ENCODE data around the gene ANKRD2. TPM values are rescaled to one million over a fixed set of nuclear protein-coding genes. Genes with fewer than 3 reads are reported as not detected.
A peak's percentile ranks its signal among the peaks of the same experiment; 100 is the strongest.

The ANKRD2 gene
- total and polyA plus RNA-seq, 2 donors = 0.23 to 0.69 TPM

DNA sequence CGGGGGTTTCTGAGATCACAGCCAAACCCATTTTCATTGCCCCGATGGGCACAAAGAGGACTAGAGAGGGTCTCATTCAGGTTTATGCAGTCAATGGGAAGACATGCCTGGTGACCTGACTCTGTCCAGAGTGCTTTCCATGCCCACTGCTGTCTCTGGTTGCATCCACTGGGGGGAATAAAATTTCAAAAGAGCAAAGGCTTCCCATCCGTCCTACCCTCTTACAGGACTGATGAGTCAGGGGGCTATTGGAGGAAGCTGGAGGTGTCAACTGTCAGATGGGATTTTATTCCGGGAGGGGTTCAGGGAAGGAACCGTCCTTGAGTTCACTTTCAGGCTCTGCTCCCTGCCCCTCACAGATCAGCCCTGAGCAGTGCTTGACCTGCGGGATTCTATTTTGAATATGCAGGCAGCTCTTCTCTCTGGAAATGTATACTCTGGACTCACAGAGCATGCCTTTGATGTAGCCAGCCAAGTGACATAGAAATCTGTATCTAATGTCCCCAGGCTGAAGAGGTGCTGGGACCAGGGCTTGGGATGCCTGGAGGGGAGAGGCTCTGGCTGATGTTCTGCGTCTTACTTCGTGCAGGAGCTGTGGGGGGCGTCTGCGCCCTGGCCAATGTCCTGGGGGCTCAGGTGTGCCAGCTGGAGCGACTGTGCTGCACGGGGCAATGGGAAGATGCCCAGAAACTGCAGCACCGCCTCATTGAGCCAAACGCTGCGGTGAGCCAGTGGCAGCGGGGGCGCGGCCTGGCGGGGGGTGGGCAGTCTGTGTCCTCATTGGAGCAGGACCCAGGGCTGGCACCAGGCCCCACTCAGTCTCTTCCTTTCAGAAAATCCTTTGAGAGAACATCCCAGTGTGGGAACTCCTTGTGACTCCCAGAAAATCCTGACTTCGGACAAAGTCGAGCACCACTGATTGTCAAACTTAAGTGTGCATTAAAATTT, 29.0 kb downstream of the ANKRD2 start:
- DNase-seq (ENCODE audit: extremely low spot score) = no peak
- H3K4me3 ChIP-seq (ENCODE audit: low read depth, low read length) = no peak overlapping the region
- no peaks in the 10 kb centered on the region for H3K4me1 ChIP-seq (ENCODE audit: insufficient read depth)
- no peak overlapping the region for H3K27ac ChIP-seq (ENCODE audit: low read depth)
- H3K36me3 ChIP-seq (ENCODE audit: insufficient read depth) = no peaks in the 10 kb centered on the region
- 83% methylated on average over 21 of the region's 21 CpGs for WGBS

DNA sequence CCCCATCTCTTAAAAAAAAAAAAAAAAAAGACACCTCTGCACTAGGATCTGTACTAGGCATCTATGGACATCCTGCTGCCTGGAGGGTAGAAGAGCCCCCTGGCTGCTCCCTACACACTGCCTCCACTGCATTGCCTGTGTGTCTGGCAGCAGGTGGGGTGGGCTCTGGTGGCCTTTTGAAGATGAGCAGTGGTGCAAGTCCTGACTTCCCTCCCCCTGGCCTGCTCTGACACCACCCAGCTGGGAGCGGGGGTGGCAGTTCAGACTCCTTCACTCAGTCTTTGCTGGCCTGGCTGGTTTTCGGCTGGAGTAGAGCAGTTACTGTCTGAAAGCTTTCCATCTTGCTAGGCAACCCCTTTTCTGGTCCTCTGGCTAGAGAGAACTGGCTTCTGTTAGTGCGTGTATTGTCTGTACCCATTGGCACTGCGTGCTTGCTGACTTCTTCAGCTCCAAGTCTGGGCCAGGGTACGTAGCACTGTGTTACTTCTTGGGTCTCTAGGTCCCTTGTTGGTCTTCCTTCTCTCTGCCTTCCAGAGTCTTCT, 34.6 kb downstream of the ANKRD2 start:
- H3K4me1 ChIP-seq (ENCODE audit: insufficient read depth) = no peaks in the 10 kb centered on the region
- H3K4me3 ChIP-seq (ENCODE audit: low read depth, low read length) = no peak overlapping the region
- WGBS = 93% methylated on average over 5 of the region's 5 CpGs
- H3K27ac ChIP-seq (ENCODE audit: low read depth) = no peak overlapping the region
- DNase-seq (ENCODE audit: extremely low spot score) = no peak
- H3K36me3 ChIP-seq (ENCODE audit: insufficient read depth) = no peaks in the 10 kb centered on the region

DNA sequence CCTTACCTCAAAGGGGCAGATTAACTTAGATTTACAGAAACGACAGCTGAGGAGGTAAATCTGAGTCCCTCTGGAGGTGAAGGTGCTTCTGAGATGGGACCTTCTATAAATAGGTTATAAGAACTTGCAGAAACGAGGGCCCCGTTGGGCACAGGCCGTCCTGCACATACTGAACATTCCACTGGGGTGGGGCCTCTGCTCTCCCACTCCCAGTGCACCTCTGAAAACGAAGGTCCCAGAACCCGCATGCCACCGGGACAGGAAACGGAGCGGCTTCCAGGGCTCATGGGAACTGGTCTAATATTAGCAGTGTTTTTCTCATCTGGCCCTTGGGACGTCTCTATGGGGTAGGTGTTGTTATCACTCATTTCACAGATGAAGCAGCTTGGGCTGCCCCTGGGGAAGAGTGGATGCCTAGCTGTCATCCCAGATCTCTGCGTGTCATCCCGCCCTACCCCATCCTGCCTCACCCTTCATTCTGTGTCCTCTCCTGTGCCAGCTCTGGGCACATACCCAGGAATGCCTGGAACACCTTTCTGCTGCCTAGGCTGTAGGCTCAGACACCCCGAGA, 36.5 kb downstream of the ANKRD2 start:
- Histone ChIP-seq H3K36me3 (ENCODE audit: insufficient read depth) (no peaks in the 10 kb centered on the region), H3K4me1 (ENCODE audit: insufficient read depth) (no peaks in the 10 kb centered on the region), H3K27ac (ENCODE audit: low read depth) (no peak overlapping the region), H3K4me3 (ENCODE audit: low read depth, low read length) (no peak overlapping the region)
- DNase-seq (ENCODE audit: extremely low spot score) = no peak
- 70% methylated on average over 13 of the region's 13 CpGs for WGBS

- Histone ChIP-seq H3K4me3 (ENCODE audit: low read depth, low read length) (no peak overlapping the region), H3K4me1 (ENCODE audit: insufficient read depth) (no peaks in the 10 kb centered on the region), H3K27ac (ENCODE audit: low read depth) (no peak overlapping the region), H3K36me3 (ENCODE audit: insufficient read depth) (no peaks in the 10 kb centered on the region)
- DNase-seq (ENCODE audit: extremely low spot score) = no peak
- WGBS = 86% methylated on average over 12 of the region's 12 CpGs
These were observed 38.9 kb downstream of the ANKRD2 start for GRCh38 chr10:97611473-97611872.

DNA sequence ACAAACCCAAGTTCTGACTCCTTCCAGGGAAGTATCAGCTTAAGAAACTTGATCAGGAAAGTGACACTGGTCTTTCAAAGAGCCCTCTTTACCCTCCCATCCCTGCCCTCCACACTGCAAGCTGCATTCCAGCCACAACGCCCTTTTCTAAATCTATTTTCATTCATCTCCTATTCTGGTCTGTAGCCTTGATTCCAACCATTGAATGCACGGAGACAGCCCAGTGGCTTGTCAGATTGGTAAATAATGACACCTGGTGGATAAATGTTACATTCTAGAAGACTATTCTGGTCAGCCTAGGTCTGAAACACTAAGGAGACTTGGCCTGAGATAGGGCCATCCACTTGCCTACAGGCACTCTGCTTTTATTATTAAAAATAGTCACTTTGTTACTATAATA, 39.8 kb downstream of the ANKRD2 start:
- WGBS = 26% methylated on average over 2 of the region's 2 CpGs
- DNase-seq (ENCODE audit: extremely low spot score) = peak; percentile 10
- H3K27ac ChIP-seq (ENCODE audit: low read depth) = no peak overlapping the region

GRCh38 chr10:97618285-97618684, 45.7 kb downstream of the ANKRD2 start:
- Histone ChIP-seq H3K4me3 (ENCODE audit: low read depth, low read length) (no peak overlapping the region), H3K27ac (ENCODE audit: low read depth) (no peak overlapping the region), H3K4me1 (ENCODE audit: insufficient read depth) (no peaks in the 10 kb centered on the region), H3K36me3 (ENCODE audit: insufficient read depth) (no peaks in the 10 kb centered on the region)
- 98% methylated on average over 4 of the region's 4 CpGs for WGBS
- no peak for DNase-seq (ENCODE audit: extremely low spot score)

More for the DNA sequence above, 39.8 kb downstream of the ANKRD2 start:
- Histone ChIP-seq H3K4me3 (ENCODE audit: low read depth, low read length) (no peak overlapping the region), H3K36me3 (ENCODE audit: insufficient read depth) (no peaks in the 10 kb centered on the region), H3K4me1 (ENCODE audit: insufficient read depth) (no peaks in the 10 kb centered on the region)

GRCh38 chr10:97618733-97619132, 46.2 kb downstream of the ANKRD2 start:
- Histone ChIP-seq H3K36me3 (ENCODE audit: insufficient read depth) (no peaks in the 10 kb centered on the region), H3K27ac (ENCODE audit: low read depth) (no peak overlapping the region), H3K4me3 (ENCODE audit: low read depth, low read length) (no peak overlapping the region), H3K4me1 (ENCODE audit: insufficient read depth) (no peaks in the 10 kb centered on the region)
- no peak for DNase-seq (ENCODE audit: extremely low spot score)
- WGBS = 93% methylated on average over 4 of the region's 4 CpGs

- WGBS = 98% methylated on average over 1 of the region's 1 CpG
- Histone ChIP-seq H3K36me3 (ENCODE audit: insufficient read depth) (no peaks in the 10 kb centered on the region), H3K4me1 (ENCODE audit: insufficient read depth) (no peaks in the 10 kb centered on the region), H3K4me3 (ENCODE audit: low read depth, low read length) (no peak overlapping the region), H3K27ac (ENCODE audit: low read depth) (no peak overlapping the region)
- DNase-seq (ENCODE audit: extremely low spot score) = no peak
These were observed 50.7 kb downstream of the ANKRD2 start for GRCh38 chr10:97623277-97623676.

GRCh38 chr10:97627731-97628130, 55.2 kb downstream of the ANKRD2 start:
- DNase-seq (ENCODE audit: extremely low spot score) = no peak
- H3K4me1 ChIP-seq (ENCODE audit: insufficient read depth) = no peaks in the 10 kb centered on the region
- H3K36me3 ChIP-seq (ENCODE audit: insufficient read depth) = no peaks in the 10 kb centered on the region
- no peak overlapping the region for H3K27ac ChIP-seq (ENCODE audit: low read depth)
- H3K4me3 ChIP-seq (ENCODE audit: low read depth, low read length) = no peak overlapping the region
- 45% methylated on average over 4 of the region's 4 CpGs for WGBS

GRCh38 chr10:97628228-97628627, 55.6 kb downstream of the ANKRD2 start:
- no peak for DNase-seq (ENCODE audit: extremely low spot score)
- no peak overlapping the region for H3K27ac ChIP-seq (ENCODE audit: low read depth)
- no peak overlapping the region for H3K4me3 ChIP-seq (ENCODE audit: low read depth, low read length)
- 68% methylated on average over 3 of the region's 3 CpGs for WGBS
- H3K36me3 ChIP-seq (ENCODE audit: insufficient read depth) = no peaks in the 10 kb centered on the region
- no peaks in the 10 kb centered on the region for H3K4me1 ChIP-seq (ENCODE audit: insufficient read depth)

DNA sequence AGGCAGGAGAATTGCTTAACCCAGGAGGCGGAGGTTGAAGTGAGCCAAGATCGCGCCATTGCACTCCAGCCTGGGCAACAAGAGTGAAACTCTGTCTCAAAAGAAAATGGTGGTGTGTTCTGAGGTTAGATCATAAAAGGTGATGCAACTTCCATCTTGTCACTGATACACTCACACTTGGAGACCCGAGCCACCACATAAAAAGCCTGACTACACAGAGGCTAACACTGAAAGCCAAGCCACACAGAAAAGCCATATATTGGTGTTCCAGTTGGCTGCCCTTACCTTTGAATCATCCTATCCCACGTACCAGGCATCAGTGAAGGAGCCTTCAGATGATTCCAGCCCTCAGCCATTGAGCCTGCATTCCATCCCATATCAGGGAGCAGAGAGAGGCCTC, 56.7 kb downstream of the ANKRD2 start:
- WGBS = 98% methylated on average over 5 of the region's 5 CpGs

GRCh38 chr10:97631098-97631497, 58.5 kb downstream of the ANKRD2 start:
- H3K27ac ChIP-seq (ENCODE audit: low read depth) = no peak overlapping the region
- H3K4me3 ChIP-seq (ENCODE audit: low read depth, low read length) = no peak overlapping the region
- DNase-seq (ENCODE audit: extremely low spot score) = no peak
- no peaks in the 10 kb centered on the region for H3K36me3 ChIP-seq (ENCODE audit: insufficient read depth)
- no peaks in the 10 kb centered on the region for H3K4me1 ChIP-seq (ENCODE audit: insufficient read depth)

More for the DNA sequence above, 56.7 kb downstream of the ANKRD2 start:
- Histone ChIP-seq H3K4me1 (ENCODE audit: insufficient read depth) (no peaks in the 10 kb centered on the region), H3K4me3 (ENCODE audit: low read depth, low read length) (no peak overlapping the region), H3K36me3 (ENCODE audit: insufficient read depth) (no peaks in the 10 kb centered on the region), H3K27ac (ENCODE audit: low read depth) (no peak overlapping the region)
- DNase-seq (ENCODE audit: extremely low spot score) = no peak

DNA sequence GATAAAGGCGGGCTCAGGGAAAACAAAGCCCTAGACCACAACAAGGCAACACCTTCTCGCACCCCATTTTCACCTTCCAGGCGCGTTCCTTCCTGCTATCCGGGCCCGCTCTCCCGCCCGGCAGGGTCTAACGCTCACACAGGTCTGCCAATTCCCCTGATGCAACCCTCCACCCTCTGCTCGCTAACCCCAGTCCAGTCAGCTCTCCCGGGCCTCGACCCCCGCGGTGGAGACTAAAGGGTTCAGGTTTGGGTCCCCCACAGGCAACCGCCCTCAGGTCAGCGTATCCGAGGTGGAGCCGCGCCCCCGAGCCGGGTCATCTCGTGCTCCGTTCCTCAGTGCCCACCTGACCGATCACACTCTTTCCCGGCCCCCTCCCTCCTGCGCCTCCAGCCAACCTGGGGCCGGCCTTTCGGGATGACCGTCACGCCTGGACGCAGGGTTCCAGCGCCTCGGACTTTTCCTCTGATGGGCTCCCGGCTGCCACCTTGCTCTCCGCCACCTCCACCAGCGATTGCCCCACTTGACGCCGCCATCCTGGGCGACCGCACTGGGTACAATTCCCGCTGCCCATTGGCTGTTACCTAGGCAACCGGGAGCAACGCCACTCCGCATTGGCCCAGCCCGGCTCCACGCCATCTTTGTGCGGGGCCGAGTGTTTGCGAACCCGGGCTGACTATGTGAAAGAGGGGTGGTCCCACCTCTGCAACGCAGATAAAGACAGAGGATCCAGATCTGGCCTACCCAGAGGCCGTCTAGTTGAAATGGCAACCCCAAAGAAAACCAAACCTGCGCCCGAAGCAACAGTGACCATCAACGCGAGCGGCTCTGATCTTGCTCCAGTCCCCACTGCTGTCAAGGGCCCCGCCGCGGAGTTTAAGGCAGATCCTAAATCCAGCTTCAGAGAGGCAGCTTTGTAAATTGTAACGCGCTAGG, 60.6 kb downstream of the ANKRD2 start, which contains the start of gene MORN4:
MORN4 (minus strand) TSS at position 552 of the 936 bp plus-strand sequence. CDS start 13,847 bp downstream, outside the sequence.
- Histone ChIP-seq H3K36me3 (ENCODE audit: insufficient read depth) (no peaks in the 10 kb centered on the region), H3K4me1 (ENCODE audit: insufficient read depth) (no peaks in the 10 kb centered on the region), H3K27ac (ENCODE audit: low read depth) (no peak within 1 kb of the TSS), H3K4me3 (ENCODE audit: low read depth, low read length) (peak within 1 kb of the TSS; percentile 75)
- 3% methylated on average over 62 of the region's 62 CpGs for WGBS
- peak; percentile 86 for DNase-seq (ENCODE audit: extremely low spot score)
